GM18502 (cell line): Measurements from ENCODE around the gene APOBEC4.
"Not testable (repeated sequence)": the region's sequence is repeated elsewhere in the genome, so short reads cannot be mapped to it uniquely, and the experiment has no call there.

Source experiments
- ATAC-seq: cut with Tn5 transposase; IDR thresholded peaks from one replicate; pipeline ENCODE4 v1.9.1; 2021; ENCODE audit warnings: mild to moderate bottlenecking; ENCODE audit not compliant: unreplicated experiment, poor library complexity

Gene APOBEC4, protein sequence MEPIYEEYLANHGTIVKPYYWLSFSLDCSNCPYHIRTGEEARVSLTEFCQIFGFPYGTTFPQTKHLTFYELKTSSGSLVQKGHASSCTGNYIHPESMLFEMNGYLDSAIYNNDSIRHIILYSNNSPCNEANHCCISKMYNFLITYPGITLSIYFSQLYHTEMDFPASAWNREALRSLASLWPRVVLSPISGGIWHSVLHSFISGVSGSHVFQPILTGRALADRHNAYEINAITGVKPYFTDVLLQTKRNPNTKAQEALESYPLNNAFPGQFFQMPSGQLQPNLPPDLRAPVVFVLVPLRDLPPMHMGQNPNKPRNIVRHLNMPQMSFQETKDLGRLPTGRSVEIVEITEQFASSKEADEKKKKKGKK

DNA sequence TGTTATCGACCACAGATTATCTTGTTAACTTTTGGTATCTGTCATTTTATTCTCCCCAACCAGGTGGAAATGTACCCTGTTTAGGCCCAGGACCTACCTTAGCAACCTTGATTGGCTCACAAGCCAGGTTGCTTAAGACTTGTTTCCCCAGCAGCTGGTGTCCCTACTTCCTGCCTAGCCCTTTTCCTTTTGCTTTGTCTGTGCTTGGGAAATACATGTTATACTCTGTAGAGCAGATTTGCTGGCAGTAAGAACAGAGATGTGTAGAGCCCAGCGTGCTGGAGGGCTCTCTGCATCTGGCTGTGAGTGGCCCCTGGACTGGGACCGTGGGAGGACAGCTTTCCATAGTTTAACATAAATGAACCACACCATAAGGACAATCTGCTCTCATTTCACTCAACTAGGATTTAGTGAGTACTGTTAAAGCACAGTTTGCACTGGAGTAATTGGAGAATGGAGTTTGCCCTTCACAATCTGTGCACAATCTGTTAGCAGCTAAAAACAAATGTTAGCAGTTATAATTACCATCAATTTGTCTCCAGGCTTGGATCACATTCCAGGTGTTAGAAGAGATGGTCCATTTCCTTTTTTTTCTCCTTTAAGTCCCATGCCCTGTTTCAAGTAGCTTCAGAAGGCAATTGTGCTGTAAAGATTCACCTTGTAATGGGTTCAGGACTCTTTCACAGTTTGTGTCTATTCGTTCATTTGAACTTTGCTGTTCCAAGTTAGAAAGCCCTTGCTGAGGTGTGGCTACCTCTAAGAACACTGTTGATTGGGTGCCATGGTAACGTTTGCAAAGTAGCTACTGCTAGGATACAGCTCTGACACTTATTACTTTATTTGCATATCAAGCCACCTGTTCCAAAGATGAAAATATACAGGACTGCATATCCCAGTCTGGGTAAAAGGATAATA is at the start of gene APOBEC4:
Gene APOBEC4 (minus strand): TSS at position 770 of the 915 bp plus-strand sequence. CDS start 4,535 bp downstream, outside the sequence.
- peak; percentile 43 for ATAC-seq

- ATAC-seq = no peak
Measured at GRCh38 chr1:183702813-183703198, 49.7 kb upstream of the APOBEC4 start.

GRCh38 chr1:183702087-183702812 is 49.1 kb upstream of the APOBEC4 start:
- no peak for ATAC-seq

DNA sequence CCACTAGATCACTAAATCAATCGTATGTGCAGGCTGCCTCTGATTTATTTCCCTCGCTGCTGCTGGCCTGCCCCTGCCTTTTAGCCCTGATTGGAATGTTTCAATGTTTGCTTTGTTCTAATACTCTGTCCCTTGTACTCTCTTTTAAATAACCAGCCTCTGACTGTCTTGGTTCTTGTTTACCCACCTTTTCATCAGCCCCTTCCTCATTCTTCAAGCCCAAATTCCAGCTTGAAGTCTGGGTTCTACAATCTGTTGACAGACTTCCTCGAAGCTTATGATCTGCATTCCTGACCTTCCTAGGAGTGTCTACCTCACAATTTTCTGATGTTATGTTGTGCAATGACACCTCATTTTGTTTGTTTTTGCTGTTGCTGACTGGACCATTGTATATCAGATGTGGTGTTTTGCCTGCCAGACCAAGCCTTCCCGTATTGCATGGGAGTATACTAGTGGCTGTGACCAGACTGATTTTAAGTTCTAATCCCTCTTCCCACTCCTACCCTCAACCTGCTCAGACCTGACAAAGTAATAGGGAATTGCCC is 46.6 kb upstream of the APOBEC4 start:
- no peak for ATAC-seq

GRCh38 chr1:183697814-183698590 is 44.9 kb upstream of the APOBEC4 start:
- no peak for ATAC-seq

DNA sequence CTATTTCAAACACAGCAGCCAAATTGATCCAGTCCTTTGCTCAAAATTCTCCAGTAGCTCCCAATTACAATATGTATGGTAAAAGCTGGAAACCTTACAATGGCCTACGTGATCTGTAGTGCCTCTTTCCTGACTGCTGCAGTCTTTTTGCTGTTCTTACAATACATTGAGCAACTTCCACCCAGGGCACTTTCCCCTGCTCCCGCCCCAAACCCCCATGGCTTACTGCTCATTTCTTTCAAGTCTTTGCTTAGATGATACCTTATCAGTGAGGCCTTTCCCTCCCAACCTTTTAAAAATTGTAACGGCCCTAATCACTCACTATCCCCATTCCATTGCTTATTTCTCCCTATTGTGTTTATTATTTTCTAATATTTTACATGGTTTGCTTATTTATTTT is 43.9 kb upstream of the APOBEC4 start:
- no peak for ATAC-seq

DNA sequence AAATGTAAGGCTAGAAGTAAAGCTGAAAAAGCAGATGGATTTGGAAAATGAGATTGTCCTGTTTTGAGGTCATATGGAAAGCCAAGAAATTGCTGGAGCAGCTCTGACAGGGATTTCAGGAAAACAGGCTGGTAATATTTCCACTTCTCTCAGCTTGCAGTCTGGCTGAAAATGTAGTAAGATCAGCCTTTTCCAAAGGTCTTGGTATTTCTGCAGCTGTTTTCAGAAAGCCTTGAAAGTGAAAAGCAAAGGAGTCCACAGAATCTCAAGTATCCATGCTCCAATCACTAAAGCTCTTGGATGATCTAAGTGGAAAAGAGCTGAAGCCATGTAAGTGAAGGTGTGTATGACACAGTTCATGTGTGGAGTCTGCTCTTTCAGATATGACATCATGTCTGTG is 41.6 kb upstream of the APOBEC4 start:
- ATAC-seq = no peak

- no peak for ATAC-seq
Measured at GRCh38 chr1:183694066-183694465, 41.0 kb upstream of the APOBEC4 start.

DNA sequence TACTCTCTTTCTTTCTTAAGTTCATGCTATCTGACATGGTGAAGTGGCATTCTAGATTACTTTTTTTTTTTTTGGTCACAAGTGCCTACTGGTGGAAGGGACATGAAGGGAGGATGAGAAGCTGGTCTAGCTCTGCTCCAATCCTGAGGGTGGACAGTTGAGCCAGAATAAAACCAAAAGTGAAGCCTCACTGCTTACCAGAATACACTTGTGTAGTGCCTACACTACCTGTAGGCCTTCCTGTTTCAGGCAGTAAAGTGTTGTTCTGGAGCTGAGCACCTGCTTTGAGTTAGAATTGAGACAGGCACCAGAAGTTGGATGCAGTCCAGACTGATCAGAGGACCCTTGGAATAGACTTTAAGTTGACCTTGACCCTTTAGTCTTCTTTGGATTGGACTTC is 40.4 kb upstream of the APOBEC4 start:
- no peak for ATAC-seq

GRCh38 chr1:183689762-183690204 is 36.7 kb upstream of the APOBEC4 start:
- ATAC-seq = peak; percentile 94

- no peak for ATAC-seq
Measured at GRCh38 chr1:183688341-183689060, 35.4 kb upstream of the APOBEC4 start.

DNA sequence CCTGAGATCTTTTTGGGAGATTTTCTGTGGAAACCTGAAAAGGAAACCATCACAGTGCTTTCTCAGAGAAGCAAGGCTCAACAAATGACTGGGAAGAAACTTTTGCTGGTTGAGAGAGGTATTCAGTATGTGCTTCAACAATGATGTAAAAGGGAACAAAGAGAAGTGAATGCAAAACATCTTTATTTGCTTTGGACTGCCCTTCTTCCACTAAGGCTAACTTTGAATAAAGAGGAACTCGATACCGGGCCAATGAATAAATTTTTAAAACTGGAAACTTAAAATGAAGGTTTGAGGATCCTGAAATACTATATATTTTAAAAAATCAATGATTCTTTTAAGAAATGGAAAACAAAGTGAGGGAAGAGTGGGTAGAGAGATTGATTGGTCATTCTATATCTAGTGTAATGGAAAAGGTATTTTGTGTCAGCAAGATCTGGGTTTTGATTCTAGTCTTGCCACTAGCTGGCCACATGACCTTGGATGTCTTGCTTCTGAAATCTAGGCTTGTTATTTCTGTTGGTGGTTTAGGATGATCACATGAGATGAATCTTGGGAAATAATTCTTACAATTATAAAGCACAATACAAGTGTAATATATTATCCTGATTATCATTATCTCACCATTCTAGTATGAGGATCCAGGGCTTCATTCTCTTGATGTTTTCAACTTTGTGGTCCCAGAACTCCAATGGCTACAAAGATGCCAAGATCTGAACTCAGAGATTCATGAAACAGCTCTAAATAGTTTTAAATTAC is 34.6 kb upstream of the APOBEC4 start:
- ATAC-seq = no peak

DNA sequence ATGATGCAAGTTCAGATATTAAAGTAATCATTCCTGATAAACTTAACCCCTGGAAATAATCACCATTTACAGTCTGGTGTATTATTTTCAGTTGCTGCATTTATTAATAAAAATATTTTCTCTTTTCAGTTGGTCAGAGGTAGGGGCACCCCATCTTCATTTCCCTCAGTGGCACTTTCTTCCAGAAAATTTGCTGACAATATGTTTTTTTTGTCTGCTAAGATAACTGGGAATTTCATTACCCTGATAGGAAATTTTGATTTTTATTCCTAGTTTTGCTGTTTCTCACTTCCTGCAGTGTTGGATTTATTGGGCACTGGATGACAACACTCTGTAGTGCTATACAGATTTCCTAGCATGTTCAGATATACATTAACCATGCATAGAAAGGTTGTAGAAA is 33.1 kb upstream of the APOBEC4 start:
- ATAC-seq = no peak

DNA sequence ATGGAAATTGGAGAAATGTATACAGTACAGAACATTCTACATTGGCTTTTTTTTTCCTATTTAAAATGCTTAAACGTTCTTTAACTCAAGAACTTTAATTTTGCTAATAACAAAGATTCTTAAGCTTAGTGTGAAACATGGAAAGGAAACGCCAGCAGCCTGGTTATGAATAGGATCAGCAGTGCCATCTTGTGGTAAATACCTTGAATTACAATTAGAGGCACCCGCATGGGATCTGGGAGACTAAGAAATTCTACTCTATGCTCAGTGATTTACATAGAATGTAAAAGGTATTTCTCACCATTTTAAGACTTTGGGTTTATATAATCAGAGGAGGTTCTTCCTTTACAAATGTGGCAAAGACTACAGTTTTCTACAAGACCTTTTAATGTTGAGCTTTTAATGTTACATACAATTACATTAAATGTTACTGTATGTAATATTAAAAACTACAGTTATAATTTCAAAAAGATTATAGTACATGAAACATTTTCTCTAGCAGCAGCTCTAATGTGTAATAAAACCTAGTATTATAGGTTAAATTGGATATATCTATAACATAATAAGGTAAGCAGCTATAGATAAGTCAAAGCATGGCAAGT is 32.1 kb upstream of the APOBEC4 start:
- ATAC-seq = peak; percentile 54

- not testable (repeated sequence) for ATAC-seq
Measured at GRCh38 chr1:183679363-183679762, 26.2 kb upstream of the APOBEC4 start.

DNA sequence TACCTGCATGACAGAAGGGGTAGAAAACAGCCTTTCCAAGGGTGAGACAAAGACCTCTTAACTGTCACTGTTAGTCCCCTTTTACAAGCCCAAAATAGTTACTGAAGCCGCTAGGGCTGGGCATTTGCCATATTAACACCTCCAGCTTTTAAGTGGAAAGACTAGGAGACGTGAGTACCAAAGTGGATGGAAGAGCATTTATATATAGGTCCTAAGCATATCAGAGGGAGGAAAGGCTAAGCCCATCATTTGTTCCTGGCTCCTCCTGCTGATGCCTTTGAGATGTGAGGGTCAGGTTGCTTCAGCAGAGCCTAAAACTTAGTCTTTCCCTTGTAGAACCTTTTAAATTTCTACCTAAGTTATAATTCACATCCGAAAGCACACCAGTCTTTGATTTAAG is 25.7 kb upstream of the APOBEC4 start:
- no peak for ATAC-seq

- no peak for ATAC-seq
Measured at GRCh38 chr1:183676586-183677189, 23.6 kb upstream of the APOBEC4 start.
